ENCODE data around the gene FBXO31. TPM values are rescaled to one million over a fixed set of nuclear protein-coding genes. Genes with fewer than 3 reads are reported as not detected.

The FBXO31 gene
- total and polyA plus RNA-seq, 2 donors (not counting 1 experiment from before 2014, with no cell fraction given): 17.8 to 32.9 TPM

GRCh38 chr16:87323727-87324410 is 59.7 kb downstream of the FBXO31 start:
- no peak for ATAC-seq (ENCODE audit: low read depth)
- H3K9ac ChIP-seq (ENCODE audit: low read length): no peak overlapping the region
- H3K4me3 ChIP-seq (ENCODE audit: control extremely low read depth in 1 of 5, extremely low read depth in 1 of 5, insufficient read depth in 1 of 5, low read depth in 2 of 5, low read length in 4 of 5): no peak overlapping the region
- ChIA-PET CTCF (interaction anchor here (1.0 to 2.6 kb wide), 5 partner anchors 9 to 312 kb away, joined by 3 to 10 read pairs (median 7); partner anchors contain the start of gene FBXO31), POLR2A (no interaction called here)
- Mint-ChIP-seq H3K27me3 (no peaks in the 10 kb centered on the region), H3K4me3 (no peak overlapping the region), H3K9me3 (ENCODE audit: insufficient read depth) (no peaks in the 10 kb centered on the region), H3K27ac (no peak overlapping the region), H3K4me1 (peaks cover 4% of the 10 kb centered on the region)
- H3K79me2 ChIP-seq (ENCODE audit: control insufficient read depth, insufficient read depth, low read length): peaks cover 6% of the 10 kb centered on the region
- H3K36me3 ChIP-seq (replicated peaks in 1 of 2; ENCODE audit: control extremely low read depth in 1 of 2, control insufficient read depth in 1 of 2, extremely low read depth in 1 of 2, insufficient read depth in 2 of 2, low read length in 1 of 2): peaks cover 0 to 5% of the 10 kb centered on the region in 2 experiments
- intact Hi-C loops (cut with micrococcal nuclease): loop anchor here (1.0 kb wide), 1 partner anchor 70 kb away; no protein-coding TSS in a partner anchor
- no peaks in the 10 kb centered on the region for H3K9me3 ChIP-seq (ENCODE audit: control extremely low read depth in 1 of 3, control insufficient read depth in 2 of 3, insufficient read depth in 1 of 3, low read length in 2 of 3)
- H3K4me1 ChIP-seq (ENCODE audit: control insufficient read depth in 2 of 2, insufficient read depth in 2 of 2, low read length in 2 of 2): peaks cover 0 to 4% of the 10 kb centered on the region in 2 donors
- H3K27ac ChIP-seq (ENCODE audit: low read length in 2 of 2): no peak overlapping the region
- H2AFZ ChIP-seq (ENCODE audit: insufficient read depth, low read depth, low read length, poor library complexity, severe bottlenecking): no peak overlapping the region
- no peaks in the 10 kb centered on the region for H3K27me3 ChIP-seq (replicated peaks in 1 of 4; ENCODE audit: control extremely low read depth in 1 of 4, control insufficient read depth in 3 of 4, insufficient read depth in 4 of 4, low read length in 3 of 4)
- peaks cover 13% of the 10 kb centered on the region for H4K20me1 ChIP-seq (ENCODE audit: control insufficient read depth, insufficient read depth, low read length, poor library complexity, severe bottlenecking)
- 96% methylated on average over 18 of the region's 21 CpGs for WGBS (ENCODE audit: insufficient coverage)
- DNase-seq: no peak
- TF ChIP-seq EZH2 (IDR thresholded peaks at IDR 0.05; ENCODE audit: borderline replicate concordance, insufficient read depth, low read depth, low read length, poor library complexity, severe bottlenecking): no peak
- TF ChIP-seq CTCF (IDR thresholded peaks at IDR 0.05): no peak
- no peak overlapping the region for H3K4me2 ChIP-seq (replicated peaks; ENCODE audit: low read depth, low read length, poor library complexity, severe bottlenecking)
